PC-9 (cell line): Measurements from ENCODE around the gene MCF2L. TPM values are rescaled to one million over a fixed set of nuclear protein-coding genes. Genes with fewer than 3 reads are reported as not detected.

Experiments used
- BruUV-seq: library from RNA; stranded (reverse); fragments of 400-500 nt; replicated peaks from 2 replicates; lab custom pipeline; 2021; lab: Mats Ljungman, UMichigan
- CTCF ChIA-PET: fragments of 300-600 bp; sonication (Branson Sonifier 250); formaldehyde crosslinking; loops from one replicate; lab custom pipeline; 2022; ENCODE audit warnings: antibody characterized with exemption; lab: Charles Lee
- POLR2A ChIA-PET: fragments of 300-600 bp; sonication (Branson Sonifier 250); formaldehyde crosslinking; loops from one replicate; lab custom pipeline; 2022; ENCODE audit warnings: antibody characterized with exemption; ENCODE audit not compliant: unreplicated experiment; lab: Charles Lee
- DNase-seq, 2 experiments: peaks; one replicate each; pipeline versions ENCODE4 v3.0.0 to v3.0.0-alpha.2; 2015 to 2022; ENCODE audit warnings: mixed read lengths in 1 of 2
- H2AFZ ChIP-seq: fragments of 200-600 bp; sonication (generic); 2 replicates; pipeline ENCODE4 v1.8.1; 2017; ENCODE audit warnings: antibody characterized with exemption
- H3F3A ChIP-seq: fragments of 200-600 bp; sonication (generic); 2 replicates; pipeline ENCODE4 v1.8.1; 2017; ENCODE audit warnings: antibody characterized with exemption, mild to moderate bottlenecking, low read depth; ENCODE audit not compliant: insufficient read depth
- H3K27ac ChIP-seq: fragments of 200-600 bp; sonication (generic); 2 replicates; pipeline ENCODE4 v1.6.1; 2016; ENCODE audit warnings: mixed run types
- H3K27me3 ChIP-seq: fragments of 200-600 bp; sonication (generic); 2 replicates; pipeline ENCODE4 v1.6.1; 2016; ENCODE audit warnings: low read depth, mixed run types; ENCODE audit not compliant: insufficient read depth
- H3K36me3 ChIP-seq: fragments of 200-600 bp; sonication (generic); 2 replicates; pipeline ENCODE4 v1.6.1; 2016; ENCODE audit warnings: low read depth, mixed run types
- H3K4me1 ChIP-seq: fragments of 200-600 bp; sonication (generic); replicated peaks from 2 replicates; pipeline ENCODE4 v1.6.1; 2016; ENCODE audit warnings: mixed run types; ENCODE audit not compliant: insufficient read depth
- H3K4me2 ChIP-seq: fragments of 200-600 bp; sonication (generic); 2 replicates; pipeline ENCODE4 v1.6.1; 2017; ENCODE audit warnings: mixed run types
- H3K4me3 ChIP-seq: fragments of 200-600 bp; sonication (generic); 2 replicates; pipeline ENCODE4 v1.6.1; 2016; ENCODE audit warnings: mixed run types
- H3K79me2 ChIP-seq: fragments of 200-600 bp; sonication (generic); 2 replicates; pipeline ENCODE4 v1.6.1; 2017; ENCODE audit warnings: low read depth, mixed run types
- H3K9me2 ChIP-seq: fragments of 200-600 bp; sonication (generic); 2 replicates; pipeline ENCODE4 v1.8.1; 2017; ENCODE audit warnings: mild to moderate bottlenecking; ENCODE audit not compliant: insufficient read depth
- H3K9me3 ChIP-seq: fragments of 200-600 bp; sonication (generic); 2 replicates; pipeline ENCODE4 v1.8.1; 2016; ENCODE audit warnings: low read depth; ENCODE audit not compliant: insufficient read depth
- H4K20me1 ChIP-seq: fragments of 200-600 bp; sonication (generic); 2 replicates; pipeline ENCODE4 v1.8.1; 2017; ENCODE audit not compliant: insufficient read depth
- CTCF ChIP-seq: fragments of 200-600 bp; sonication (generic); conservative IDR thresholded peaks from 2 replicates; pipeline ENCODE4 v1.6.1; 2017; ENCODE audit warnings: mixed run types, antibody characterized with exemption, mild to moderate bottlenecking, moderate library complexity
- EZH2 ChIP-seq: fragments of 200-600 bp; sonication (generic); IDR thresholded peaks from 2 replicates; pipeline ENCODE4 v1.8.0; 2017; ENCODE audit warnings: antibody characterized with exemption, low read depth
- intact Hi-C: fragments of 100-400 bp; cut with micrococcal nuclease; formaldehyde crosslinking; loops from one replicate; pipeline ENCODE4 v1.10.0; 2022; ENCODE audit not compliant: unreplicated experiment
- total RNA-seq: library from RNA; stranded (reverse); gene quantifications from 2 replicates; pipeline ENCODE4 v1.2.3, GENCODE V29; 2021

The MCF2L gene
- total RNA-seq, 1 experiment from 2014 or later: 28.2 TPM

- DNase-seq: no peak
- Histone ChIP-seq H3K4me2 (no peak overlapping the region), H3K4me1 (no peaks in the 10 kb centered on the region), H3K27ac (no peak overlapping the region), H4K20me1 (no peaks in the 10 kb centered on the region; the same call in 1 of the 2 replicates), H3K27me3 (no peaks in the 10 kb centered on the region), H3K36me3 (no peaks in the 10 kb centered on the region), H3K4me3 (no peak overlapping the region), H3K9me2 (no peaks in the 10 kb centered on the region), H3K79me2 (no peaks in the 10 kb centered on the region), H3K9me3 (no peaks in the 10 kb centered on the region), H2AFZ (no peak overlapping the region), H3F3A (peaks cover 4% of the 10 kb centered on the region; the same call in 1 of the 2 replicates)
- CTCF ChIA-PET: no interaction called here
- no TSS peak for BruUV-seq
- TF ChIP-seq EZH2 (no peak), CTCF (no peak)
- POLR2A ChIA-PET: no interaction called here
- intact Hi-C loops: no loop called here
These were observed 119.1 kb downstream of the MCF2L start for GRCh38 chr13:113087923-113088690.

DNA sequence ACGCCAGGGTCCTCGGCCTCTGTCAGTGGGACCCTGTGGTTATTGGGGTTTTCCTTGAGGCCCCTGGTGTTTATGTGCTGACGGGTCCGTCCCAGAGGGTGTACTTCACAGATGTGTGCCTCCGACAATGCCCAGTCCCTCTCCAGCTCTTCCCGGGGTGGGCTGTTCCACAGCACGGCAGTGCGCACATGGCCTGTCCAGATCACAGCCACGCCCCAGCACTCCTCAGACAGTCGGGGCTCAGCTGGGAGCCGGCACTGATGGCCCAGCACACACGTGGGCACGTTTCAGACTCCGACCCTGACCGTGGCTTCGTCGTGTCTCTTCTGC, 119.6 kb downstream of the MCF2L start:
- ChIA-PET POLR2A (no interaction called here), CTCF (interaction anchor here (0.7 kb wide), 1 partner anchor 284 kb away, joined by 3 read pairs; no protein-coding TSS in a partner anchor)
- Histone ChIP-seq H3K79me2 (no peaks in the 10 kb centered on the region), H3K4me1 (no peaks in the 10 kb centered on the region), H4K20me1 (no peaks in the 10 kb centered on the region; the same call in 1 of the 2 replicates), H3K9me3 (no peaks in the 10 kb centered on the region), H3K9me2 (no peaks in the 10 kb centered on the region), H3K4me3 (no peak overlapping the region), H3F3A (peaks cover 4% of the 10 kb centered on the region; the same call in 1 of the 2 replicates), H3K27me3 (no peaks in the 10 kb centered on the region), H3K4me2 (no peak overlapping the region), H3K27ac (no peak overlapping the region), H2AFZ (no peak overlapping the region), H3K36me3 (no peaks in the 10 kb centered on the region)
- intact Hi-C loops: no loop called here
- TF ChIP-seq EZH2 (no peak), CTCF (no peak)
- DNase-seq: no peak
- BruUV-seq: no TSS peak

DNA sequence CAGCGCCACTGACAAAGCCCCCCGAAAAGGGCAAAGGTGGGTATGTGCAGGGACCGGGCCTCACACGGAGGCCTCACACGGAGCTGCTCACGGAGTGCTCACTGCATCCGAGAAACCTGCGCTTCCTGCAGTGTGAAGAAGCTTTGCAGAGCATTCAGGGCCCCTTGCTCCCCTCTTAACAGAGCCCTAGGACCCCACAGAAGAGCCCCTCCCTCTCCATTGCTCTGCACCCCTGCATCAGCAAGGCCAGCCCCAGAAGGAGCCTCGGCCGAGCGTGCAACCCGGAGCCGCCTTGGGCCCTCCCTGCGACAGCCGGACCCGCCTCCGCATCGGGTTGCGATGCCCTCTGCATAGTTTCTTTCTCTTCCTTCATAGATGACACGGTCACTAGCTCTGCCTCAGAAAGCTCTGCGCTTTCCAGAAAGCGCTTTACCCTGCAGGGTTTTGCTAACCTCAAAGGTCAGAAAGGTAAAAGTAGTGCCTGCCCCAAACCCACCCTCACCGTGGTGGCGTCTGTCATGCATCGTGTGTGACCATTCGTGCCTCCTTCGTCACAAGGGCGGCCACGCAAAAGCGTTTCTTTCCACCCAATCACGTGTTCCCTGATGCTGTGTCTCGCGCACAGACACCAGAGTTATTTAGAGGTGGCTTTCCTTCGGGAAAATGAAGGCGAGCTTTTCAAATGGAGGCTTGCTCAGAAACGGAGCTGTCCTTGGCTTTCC, 120.8 kb downstream of the MCF2L start:
- H3K36me3 ChIP-seq: no peaks in the 10 kb centered on the region
- no peaks in the 10 kb centered on the region; the same call in 1 of the 2 replicates for H4K20me1 ChIP-seq
- ChIA-PET CTCF (no interaction called here), POLR2A (no interaction called here)
- no peak overlapping the region for H3K27ac ChIP-seq
- no peak overlapping the region for H3K4me2 ChIP-seq
- no peak overlapping the region for H2AFZ ChIP-seq
- peaks cover 4% of the 10 kb centered on the region; the same call in 1 of the 2 replicates for H3F3A ChIP-seq
- no peaks in the 10 kb centered on the region for H3K27me3 ChIP-seq
- intact Hi-C loops: no loop called here
- H3K9me2 ChIP-seq: no peaks in the 10 kb centered on the region
- no peak overlapping the region for H3K4me3 ChIP-seq
- no TSS peak for BruUV-seq
- no peaks in the 10 kb centered on the region for H3K79me2 ChIP-seq
- no peaks in the 10 kb centered on the region for H3K4me1 ChIP-seq
- TF ChIP-seq CTCF (no peak), EZH2 (no peak)
- no peaks in the 10 kb centered on the region for H3K9me3 ChIP-seq
- DNase-seq: no peak
